ENCODE measurements around the gene ZBED4.

Gene ZBED4

GRCh38 chr22:49917974-49918910, 64.6 kb downstream of the ZBED4 start, which contains the start of the genes ALG12 and CRELD2:
ALG12 (minus strand) TSS chr22:49918438; CDS start chr22:49913765, 4,673 bp downstream.
CRELD2 (plus strand) TSS chr22:49918634; CDS start chr22:49918770, 136 bp downstream.
- in situ Hi-C loops (cut with MboI; ENCODE audit: low sequenced_read_pairs, unreplicated experiment) = no loop called here
- DNase-seq (ENCODE audit: low spot score) = peak; percentile 99
- TF ChIP-seq CTCF (IDR thresholded peaks at IDR 0.05; ENCODE audit: borderline replicate concordance, control extremely low read depth, extremely low read depth, insufficient read depth, missing control alignments) = no peak

- TF ChIP-seq CTCF (IDR thresholded peaks at IDR 0.05; ENCODE audit: borderline replicate concordance, control extremely low read depth, extremely low read depth, insufficient read depth, missing control alignments) = no peak
- in situ Hi-C loops (cut with MboI; ENCODE audit: low sequenced_read_pairs, unreplicated experiment) = no loop called here
- no peak for DNase-seq (ENCODE audit: low spot score)
These were observed 65.6 kb downstream of the ZBED4 start for GRCh38 chr22:49918911-49919881.

GRCh38 chr22:49920859-49921258, 67.2 kb downstream of the ZBED4 start:
- no peak for TF ChIP-seq CTCF (IDR thresholded peaks at IDR 0.05; ENCODE audit: borderline replicate concordance, control extremely low read depth, extremely low read depth, insufficient read depth, missing control alignments)
- no peak for DNase-seq (ENCODE audit: low spot score)
- in situ Hi-C loops (cut with MboI; ENCODE audit: low sequenced_read_pairs, unreplicated experiment) = no loop called here

- TF ChIP-seq CTCF (IDR thresholded peaks at IDR 0.05; ENCODE audit: borderline replicate concordance, control extremely low read depth, extremely low read depth, insufficient read depth, missing control alignments) = no peak
- DNase-seq (ENCODE audit: low spot score) = no peak
- in situ Hi-C loops (cut with MboI; ENCODE audit: low sequenced_read_pairs, unreplicated experiment) = no loop called here
These were observed 68.0 kb downstream of the ZBED4 start for GRCh38 chr22:49921508-49922278.

- in situ Hi-C loops (cut with MboI; ENCODE audit: low sequenced_read_pairs, unreplicated experiment) = no loop called here
- DNase-seq (ENCODE audit: low spot score) = no peak
- TF ChIP-seq CTCF (IDR thresholded peaks at IDR 0.05; ENCODE audit: borderline replicate concordance, control extremely low read depth, extremely low read depth, insufficient read depth, missing control alignments) = no peak
These were observed 68.8 kb downstream of the ZBED4 start for GRCh38 chr22:49922484-49922883.
